ENCODE data around the gene CEP85.

The CEP85 gene

DNA sequence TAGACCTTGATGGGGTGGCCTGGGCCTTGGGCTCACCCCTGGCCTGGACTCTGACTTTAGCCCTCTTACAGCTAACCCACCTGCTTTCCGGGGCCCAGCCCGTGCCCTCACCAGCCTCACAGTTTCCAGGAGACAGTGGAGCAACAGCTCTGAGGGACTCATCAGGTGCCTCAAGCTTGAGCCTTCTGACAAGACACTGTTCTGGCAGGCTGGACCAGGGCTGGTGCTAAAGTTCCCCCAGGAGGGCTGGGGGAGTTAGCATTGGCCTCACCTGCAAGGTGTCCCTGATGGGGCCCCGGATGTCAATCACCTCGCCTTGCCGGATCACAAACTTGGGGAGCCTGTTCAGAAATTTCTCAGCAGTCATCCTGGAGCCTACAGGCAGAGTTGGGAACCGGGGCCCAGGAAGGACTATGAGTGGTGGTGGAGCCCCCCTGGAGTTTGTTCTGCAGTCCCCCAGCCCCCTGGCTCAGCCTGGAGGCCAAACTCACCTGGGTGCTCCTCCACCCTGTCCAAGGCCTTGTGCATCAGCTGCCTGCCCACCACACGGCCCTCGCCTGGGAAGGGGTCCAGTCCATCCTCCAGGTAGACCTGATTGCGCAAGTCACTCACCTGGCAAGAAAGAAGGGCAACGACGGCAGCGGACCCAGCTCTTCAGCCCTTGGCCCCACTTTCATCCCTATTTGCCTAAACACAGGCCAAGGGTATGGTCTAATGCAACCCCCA, 50.0 kb downstream of the CEP85 start:
- CTCF ChIA-PET: interaction anchor here (0.7 to 18.0 kb wide), 19 partner anchors 8 to 136 kb away, joined by 3 to 632 read pairs (median 9); partner anchors contain the start of genes CD52 and UBXN11
- no peak for DNase-seq
- H3K27ac Mint-ChIP-seq: peak overlapping the region; percentile 98
- H3K4me1 Mint-ChIP-seq: peaks cover 90% of the 10 kb centered on the region
- H3K4me3 Mint-ChIP-seq: peak overlapping the region; percentile 91
- H3K9me3 Mint-ChIP-seq: no peaks in the 10 kb centered on the region
- H3K36me3 Mint-ChIP-seq: peaks cover 49% of the 10 kb centered on the region
- no peaks in the 10 kb centered on the region for H3K27me3 Mint-ChIP-seq

DNA sequence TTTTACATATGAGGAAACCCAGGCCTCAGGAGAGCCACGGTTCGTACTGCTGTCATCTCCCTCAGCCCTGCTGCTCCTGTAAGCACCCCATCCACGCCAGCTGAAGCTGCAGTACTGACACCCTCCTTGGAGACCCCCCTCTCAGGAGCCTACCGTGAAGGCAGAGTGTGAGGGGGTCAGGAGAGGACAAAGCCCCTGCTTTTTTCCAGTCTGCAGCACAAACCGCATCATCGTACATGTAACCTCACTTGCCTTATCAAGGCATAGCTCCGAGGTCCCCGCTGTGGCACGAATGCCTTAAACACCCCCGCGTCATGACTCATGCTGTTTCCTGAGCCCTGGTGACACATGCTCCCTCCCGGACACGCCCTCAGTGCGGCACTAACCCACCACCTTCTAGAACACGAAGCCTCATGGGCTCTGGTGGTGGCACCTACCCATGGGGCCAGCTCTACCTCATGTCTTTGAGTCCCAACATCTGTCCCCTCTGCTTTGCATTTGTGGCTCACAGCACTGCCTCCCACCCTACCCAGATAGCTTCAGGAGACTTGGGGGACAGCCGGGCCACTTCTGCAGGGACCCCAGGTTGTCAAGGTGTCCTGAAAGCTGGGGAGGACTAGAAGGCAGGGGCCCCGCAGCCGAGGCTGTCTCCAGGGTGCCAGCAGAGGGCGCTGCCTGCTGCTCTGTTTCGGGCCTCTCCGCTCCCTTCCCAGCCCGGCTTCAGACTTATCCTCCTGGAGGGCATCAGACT, 50.8 kb downstream of the CEP85 start:
- H3K36me3 Mint-ChIP-seq: peaks cover 48% of the 10 kb centered on the region
- peaks cover 92% of the 10 kb centered on the region for H3K4me1 Mint-ChIP-seq
- peak; percentile 96 for DNase-seq

DNA sequence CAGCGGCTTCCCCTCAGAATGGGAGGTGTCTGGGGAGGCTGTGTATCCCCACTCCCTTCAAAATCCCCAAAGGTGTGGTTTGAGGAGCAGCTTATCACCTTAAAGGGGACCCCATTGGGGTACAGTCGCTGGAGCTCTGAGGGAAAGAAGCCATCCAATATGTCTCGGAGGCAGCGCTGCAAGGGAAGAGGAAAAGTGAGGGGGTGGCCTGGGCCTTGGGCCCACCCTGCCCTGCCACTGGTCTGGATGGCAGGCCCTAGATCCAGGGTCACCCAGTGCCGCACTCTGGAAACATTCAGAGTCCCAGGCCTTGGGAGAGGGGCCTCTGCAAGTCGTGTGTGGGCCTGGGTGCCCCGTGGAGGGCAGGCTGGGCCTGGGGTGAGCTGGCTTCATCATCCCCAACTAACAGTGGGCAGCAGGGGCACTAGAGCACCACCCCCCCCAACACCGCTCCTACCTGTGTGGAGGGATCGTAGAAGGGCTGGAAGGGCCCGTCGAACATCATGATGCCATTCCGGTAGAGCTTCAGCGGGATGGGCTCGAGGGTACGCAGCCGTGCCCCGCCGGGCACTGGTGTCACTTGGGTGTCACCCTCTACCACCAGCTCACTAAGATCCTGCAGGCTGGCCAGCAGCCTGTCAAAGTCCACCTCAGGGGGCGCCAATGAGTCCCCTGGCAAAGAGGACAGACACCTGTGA, 51.5 kb downstream of the CEP85 start:
- Mint-ChIP-seq H3K4me1 (peaks cover 97% of the 10 kb centered on the region), H3K36me3 (peaks cover 47% of the 10 kb centered on the region), H3K9me3 (no peaks in the 10 kb centered on the region), H3K4me3 (no peak overlapping the region), H3K27me3 (no peaks in the 10 kb centered on the region), H3K27ac (peak overlapping the region; percentile 98)
- peak; percentile 65 for DNase-seq
- CTCF ChIA-PET: interaction anchor here (0.8 to 18.0 kb wide), 18 partner anchors 10 to 135 kb away, joined by 3 to 632 read pairs (median 10); partner anchors contain the start of genes CD52 and UBXN11

More for the DNA sequence above, 50.8 kb downstream of the CEP85 start:
- CTCF ChIA-PET: interaction anchor here (0.7 to 18.0 kb wide), 21 partner anchors 8 to 136 kb away, joined by 3 to 632 read pairs (median 9); partner anchors contain the start of genes CD52 and UBXN11
- Mint-ChIP-seq H3K27me3 (no peaks in the 10 kb centered on the region), H3K4me3 (peak overlapping the region; percentile 91), H3K27ac (peak overlapping the region; percentile 98), H3K9me3 (no peaks in the 10 kb centered on the region)

DNA sequence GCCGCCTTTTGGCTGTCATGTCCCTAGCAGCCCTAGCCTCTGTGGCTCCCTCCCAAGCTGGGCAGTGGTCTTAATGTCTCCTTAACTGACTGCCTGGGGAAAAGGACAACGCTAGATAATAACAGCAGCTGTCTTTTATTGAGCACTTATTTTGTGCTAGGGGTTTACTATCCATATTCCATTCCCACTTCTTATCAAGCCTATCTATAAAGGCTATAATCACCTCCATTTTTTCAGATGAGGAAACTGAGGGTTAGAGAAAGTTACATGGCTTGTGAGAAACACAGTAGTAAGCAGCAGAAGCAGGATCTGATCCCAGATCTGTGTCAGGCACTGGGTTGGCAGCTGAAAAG, 52.0 kb downstream of the CEP85 start:
- Mint-ChIP-seq H3K4me3 (peak overlapping the region; percentile 12), H3K9me3 (no peaks in the 10 kb centered on the region), H3K4me1 (peaks cover 99% of the 10 kb centered on the region), H3K27ac (peak overlapping the region; percentile 98), H3K27me3 (no peaks in the 10 kb centered on the region), H3K36me3 (peaks cover 43% of the 10 kb centered on the region)
- no peak for DNase-seq
- CTCF ChIA-PET: interaction anchor here (0.8 to 18.0 kb wide), 16 partner anchors 10 to 131 kb away, joined by 3 to 632 read pairs (median 11); partner anchors contain the start of genes CD52 and UBXN11

- peaks cover 100% of the 10 kb centered on the region for H3K4me1 Mint-ChIP-seq
- peak overlapping the region; percentile 47 for H3K4me3 Mint-ChIP-seq
- no peaks in the 10 kb centered on the region for H3K27me3 Mint-ChIP-seq
- H3K36me3 Mint-ChIP-seq: peaks cover 38% of the 10 kb centered on the region
- no peaks in the 10 kb centered on the region for H3K9me3 Mint-ChIP-seq
- DNase-seq: peak; percentile 92
- CTCF ChIA-PET: interaction anchor here (0.7 to 18.0 kb wide), 10 partner anchors 11 to 130 kb away, joined by 3 to 632 read pairs (median 8); partner anchors contain the start of genes CD52 and UBXN11
- H3K27ac Mint-ChIP-seq: peak overlapping the region; percentile 98
Measured at GRCh38 chr1:26287033-26287711, 53.2 kb downstream of the CEP85 start.

- Mint-ChIP-seq H3K36me3 (peaks cover 31% of the 10 kb centered on the region), H3K27ac (peak overlapping the region; percentile 98), H3K4me3 (peak overlapping the region; percentile 47), H3K9me3 (no peaks in the 10 kb centered on the region), H3K27me3 (no peaks in the 10 kb centered on the region), H3K4me1 (peaks cover 95% of the 10 kb centered on the region)
- no peak for DNase-seq
- CTCF ChIA-PET: interaction anchor here (0.7 to 18.0 kb wide), 12 partner anchors 9 to 129 kb away, joined by 3 to 632 read pairs (median 6); partner anchors contain the start of genes CD52, SH3BGRL3 and UBXN11
Measured at GRCh38 chr1:26287811-26288210, 53.8 kb downstream of the CEP85 start.

DNA sequence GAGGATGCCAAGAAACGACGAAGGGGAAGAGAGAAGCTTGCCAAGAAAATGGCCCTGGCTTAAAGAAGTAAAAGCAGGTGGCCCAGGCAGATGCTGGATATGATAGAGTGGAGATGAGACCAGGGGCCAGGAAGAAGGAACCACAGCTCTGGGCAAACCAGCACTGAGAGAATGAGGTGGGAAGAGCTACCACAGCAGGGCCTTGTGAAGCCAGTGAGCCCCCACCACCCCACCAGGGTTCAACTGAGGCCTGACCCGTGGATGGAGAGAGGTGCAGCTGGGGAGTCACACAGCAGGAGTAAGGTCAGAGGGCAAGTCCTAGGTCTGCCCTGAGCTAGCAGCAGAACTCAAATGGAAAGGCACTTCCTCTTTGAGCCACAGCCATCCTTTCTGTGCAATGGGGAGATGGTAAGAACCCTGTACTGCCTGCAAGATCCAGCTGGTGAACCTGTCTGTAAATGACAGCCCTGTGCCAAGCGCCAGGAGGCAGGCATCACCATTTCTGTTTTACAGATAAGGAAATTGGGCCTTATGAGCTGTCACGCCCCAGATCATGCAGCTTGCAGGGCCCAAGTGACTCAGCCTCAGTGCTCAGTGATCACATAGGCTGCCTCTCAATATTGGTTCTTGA, 54.4 kb downstream of the CEP85 start:
- H3K27ac Mint-ChIP-seq: peak overlapping the region; percentile 98
- CTCF ChIA-PET: interaction anchor here (0.6 to 18.0 kb wide), 15 partner anchors 9 to 129 kb away, joined by 3 to 632 read pairs (median 6); partner anchors contain the start of genes CD52, CEP85, SH3BGRL3 and UBXN11
- H3K4me3 Mint-ChIP-seq: peak overlapping the region; percentile 37
- no peaks in the 10 kb centered on the region for H3K27me3 Mint-ChIP-seq
- peaks cover 91% of the 10 kb centered on the region for H3K4me1 Mint-ChIP-seq
- peak; percentile 76 for DNase-seq
- H3K36me3 Mint-ChIP-seq: peaks cover 30% of the 10 kb centered on the region
- no peaks in the 10 kb centered on the region for H3K9me3 Mint-ChIP-seq

- CTCF ChIA-PET: interaction anchor here (1.2 to 18.0 kb wide), 12 partner anchors 10 to 128 kb away, joined by 3 to 632 read pairs (median 7); partner anchors contain the start of genes CD52, CEP85 and UBXN11
- Mint-ChIP-seq H3K4me3 (peak overlapping the region; percentile 53), H3K36me3 (peaks cover 31% of the 10 kb centered on the region), H3K9me3 (no peaks in the 10 kb centered on the region), H3K27ac (peak overlapping the region; percentile 98), H3K4me1 (peaks cover 81% of the 10 kb centered on the region), H3K27me3 (no peaks in the 10 kb centered on the region)
- DNase-seq: peak; percentile 66
Measured at GRCh38 chr1:26289158-26290059, 55.4 kb downstream of the CEP85 start.

- H3K27ac Mint-ChIP-seq: peak overlapping the region; percentile 98
- H3K9me3 Mint-ChIP-seq: no peaks in the 10 kb centered on the region
- H3K4me3 Mint-ChIP-seq: peak overlapping the region; percentile 53
- peaks cover 72% of the 10 kb centered on the region for H3K4me1 Mint-ChIP-seq
- no peaks in the 10 kb centered on the region for H3K27me3 Mint-ChIP-seq
- peaks cover 22% of the 10 kb centered on the region for H3K36me3 Mint-ChIP-seq
- CTCF ChIA-PET: interaction anchor here (2.7 to 18.0 kb wide), 5 partner anchors 11 to 127 kb away, joined by 9 to 632 read pairs (median 76); partner anchors contain the start of genes CD52 and UBXN11
- no peak for DNase-seq
Measured at GRCh38 chr1:26290122-26290881, 56.3 kb downstream of the CEP85 start.

DNA sequence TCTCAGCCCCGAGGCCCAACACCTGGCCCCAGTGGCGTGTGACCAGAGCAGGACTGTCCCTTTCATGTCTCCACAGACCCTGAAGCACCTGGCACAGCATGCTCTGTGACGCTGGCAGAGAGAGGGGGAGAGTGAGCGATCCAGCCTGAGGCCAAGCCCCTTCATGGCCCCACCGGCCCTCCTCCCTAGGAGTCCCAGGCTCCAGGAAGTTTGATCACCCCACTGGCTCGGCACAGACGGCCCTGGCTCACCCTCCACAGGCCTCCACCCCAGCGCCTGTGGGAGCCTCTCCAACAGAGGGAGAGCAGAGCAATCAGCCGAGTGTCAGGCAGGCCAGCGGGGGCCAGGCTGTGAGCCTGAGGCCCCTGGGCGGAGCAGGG, 56.9 kb downstream of the CEP85 start:
- Mint-ChIP-seq H3K36me3 (peaks cover 24% of the 10 kb centered on the region), H3K27ac (peak overlapping the region; percentile 98), H3K9me3 (no peaks in the 10 kb centered on the region), H3K4me1 (peaks cover 66% of the 10 kb centered on the region), H3K27me3 (no peaks in the 10 kb centered on the region), H3K4me3 (no peak overlapping the region)
- no peak for DNase-seq
- CTCF ChIA-PET: interaction anchor here (7.1 to 18.0 kb wide), 3 partner anchors 15 to 32 kb away, joined by 76 to 632 read pairs (median 119); partner anchors contain the start of genes CD52 and UBXN11

- H3K4me3 Mint-ChIP-seq: no peak overlapping the region
Measured at GRCh38 chr1:26291433-26291832, 57.4 kb downstream of the CEP85 start.

More at GRCh38 chr1:26291433-26291832, 57.4 kb downstream of the CEP85 start:
- Mint-ChIP-seq H3K27me3 (no peaks in the 10 kb centered on the region), H3K27ac (peak overlapping the region; percentile 98), H3K36me3 (peaks cover 29% of the 10 kb centered on the region), H3K4me1 (peaks cover 61% of the 10 kb centered on the region), H3K9me3 (no peaks in the 10 kb centered on the region)
- CTCF ChIA-PET: no interaction called here
- no peak for DNase-seq
